HepG2 (cell line): ENCODE results near the gene NOL8. TPM values are rescaled to one million over a fixed set of nuclear protein-coding genes. Genes with fewer than 3 reads are reported as not detected.

Experiments
- ATAC-seq: fragments of 200-7000 bp; cut with Tn5 transposase; 3 replicates; pipeline ENCODE4 v1.9.1; 2020; ENCODE audit warnings: mild to moderate bottlenecking, moderate library complexity
- BruUV-seq: library from RNA; stranded (reverse); fragments of 400-500 nt; replicated peaks from 2 replicates; lab custom pipeline; 2021; lab: Mats Ljungman, UMichigan
- CTCF ChIA-PET: fragments of 300-600 bp; formaldehyde crosslinking; extraction: SDS; loops from one replicate; lab custom pipeline; 2021; ENCODE audit warnings: low total read pairs, inconsistent platforms, low intra/inter-chr PET ratio; lab: Yijun Ruan, JAX
- POLR2A ChIA-PET: fragments of 350-600 bp; sonication (Branson Sonifier 250); formaldehyde crosslinking; loops from one replicate; lab custom pipeline; 2020; ENCODE audit warnings: antibody characterized with exemption, inconsistent platforms; lab: Yijun Ruan, JAX
- DNase-seq: peaks from one replicate; pipeline ENCODE4 v3.0.0-alpha.2; 2015; ENCODE audit warnings: low spot score
- FAIRE-seq: peaks from 3 replicates; lab custom pipeline; 2011; peaks lifted over from hg19 to GRCh38; lab: Jason Lieb, UNC
- H2AFZ ChIP-seq: one replicate; pipeline ENCODE4 v1.6.1; 2011; ENCODE audit warnings: low read length, inconsistent platforms
- H3K27ac ChIP-seq: fragments of 300-600 bp; 3 replicates; pipeline ENCODE4 v1.8.0; 2011; ENCODE audit warnings: mixed run types, mild to moderate bottlenecking, mixed read lengths, low read length, inconsistent platforms; ENCODE audit not compliant: insufficient read depth; ENCODE audit errors: extremely low read length
- H3K27me3 ChIP-seq, 2 experiments: fragments of 200-600 bp in 1 of 2; 2 replicates in 1 of 2; 3 replicates in 1 of 2; pipeline versions ENCODE4 v1.6.0 to v1.8.0; 2011; ENCODE audit warnings: low read length in 2 of 2, mild to moderate bottlenecking in 2 of 2, moderate library complexity in 2 of 2, inconsistent platforms in 1 of 2; ENCODE audit not compliant: insufficient read depth in 2 of 2, control insufficient read depth in 1 of 2
- H3K36me3 ChIP-seq, 2 experiments: fragments of 200-600 bp in 1 of 2; replicated peaks in 1 of 2; 2 replicates in 1 of 2; 3 replicates in 1 of 2; pipeline versions ENCODE4 v1.5.1 to v1.8.0; 2011; ENCODE audit warnings: low read length in 2 of 2, inconsistent platforms in 1 of 2; ENCODE audit not compliant: insufficient read depth in 2 of 2, control insufficient read depth in 1 of 2
- H3K4me1 ChIP-seq: 2 replicates; pipeline ENCODE4 v1.5.1; 2012; ENCODE audit warnings: low read length, inconsistent platforms; ENCODE audit not compliant: insufficient read depth
- H3K4me2 ChIP-seq: 2 replicates; pipeline ENCODE4 v1.6.0; 2011; ENCODE audit warnings: low read depth, low read length, inconsistent platforms
- H3K4me3 ChIP-seq, 3 experiments: fragments of 200-600 bp in 1 of 3; sonication (generic), shearing (Covaris generic) in 1 of 3; replicated peaks in 1 of 3; 2 replicates each; pipeline ENCODE4 v1.5.1; 2011 to 2016; ENCODE audit warnings: low read length in 3 of 3, inconsistent platforms in 2 of 3, low read depth in 2 of 3, mild to moderate bottlenecking in 2 of 3, control low read depth in 1 of 3, mixed read lengths in 1 of 3; ENCODE audit not compliant: insufficient read depth in 1 of 3
- H3K79me2 ChIP-seq: one replicate; pipeline ENCODE4 v1.6.1; 2011; ENCODE audit warnings: low read length, inconsistent platforms; ENCODE audit not compliant: insufficient read depth
- H3K9ac ChIP-seq: 2 replicates; pipeline ENCODE4 v1.6.0; 2011; ENCODE audit warnings: mild to moderate bottlenecking, low read depth, low read length, inconsistent platforms; ENCODE audit not compliant: insufficient read depth
- H3K9me3 ChIP-seq: 2 replicates; pipeline ENCODE4 v1.5.1; 2012; ENCODE audit warnings: mild to moderate bottlenecking, low read length
- H4K20me1 ChIP-seq: 2 replicates; pipeline ENCODE4 v1.6.0; 2011; ENCODE audit warnings: inconsistent platforms, mild to moderate bottlenecking, low read length, moderate library complexity; ENCODE audit not compliant: insufficient read depth
- HES4 ChIP-seq: sonication (generic); formaldehyde crosslinking; IDR thresholded peaks from 2 replicates; pipeline ENCODE4 v1.9.0; 2021; ENCODE audit warnings: mild to moderate bottlenecking, missing genetic modification reagents, borderline replicate concordance
- MNT ChIP-seq: fragments of 450-650 bp; IDR thresholded peaks from 2 replicates; pipeline ENCODE4 v1.6.1; 2016
- POLR2AphosphoS5 ChIP-seq: IDR thresholded peaks from 2 replicates; pipeline ENCODE4 v1.6.1; 2012; ENCODE audit warnings: low read depth, low read length
- PRDM10 ChIP-seq: sonication (generic); formaldehyde crosslinking; IDR thresholded peaks from 2 replicates; pipeline ENCODE4 v1.4.0; 2020; ENCODE audit warnings: low read depth, missing genetic modification reagents
- RBAK ChIP-seq: sonication (generic); formaldehyde crosslinking; IDR thresholded peaks from 2 replicates; pipeline ENCODE4 v1.5.1; 2020; ENCODE audit warnings: mild to moderate bottlenecking, missing genetic modification reagents
- UBTF ChIP-seq: sonication (generic); formaldehyde crosslinking; IDR thresholded peaks from 2 replicates; pipeline ENCODE4 v1.4.0; 2020; ENCODE audit warnings: mild to moderate bottlenecking, missing genetic modification reagents
- ZNF326 ChIP-seq: sonication (generic); formaldehyde crosslinking; IDR thresholded peaks from 2 replicates; pipeline ENCODE4 v1.4.0; 2020; ENCODE audit warnings: missing genetic modification reagents, borderline replicate concordance
- ZNF333 ChIP-seq: sonication (generic); formaldehyde crosslinking; IDR thresholded peaks from 2 replicates; pipeline ENCODE4 v1.4.0; 2020; ENCODE audit warnings: mild to moderate bottlenecking, missing genetic modification reagents, borderline replicate concordance
- ZNF33A ChIP-seq: sonication (generic); formaldehyde crosslinking; IDR thresholded peaks from 2 replicates; pipeline ENCODE4 v1.5.1; 2020; ENCODE audit warnings: missing genetic modification reagents, mild to moderate bottlenecking, moderate library complexity, borderline replicate concordance
- ZNF512 ChIP-seq: sonication (generic); formaldehyde crosslinking; IDR thresholded peaks from 2 replicates; pipeline ENCODE4 v1.4.0; 2020; ENCODE audit warnings: mild to moderate bottlenecking, missing genetic modification reagents
- ZNF562 ChIP-seq: sonication (generic); formaldehyde crosslinking; IDR thresholded peaks from 2 replicates; pipeline ENCODE4 v1.8.0; 2022; ENCODE audit warnings: missing genetic modification reagents, borderline replicate concordance
- WGBS: methylation state at CpG from one replicate; pipeline ENCODE4 v1.1.6; 2017; ENCODE audit warnings: low lambda C conversion rate; 5-methylcytosine and 5-hydroxymethylcytosine counted together
- in situ Hi-C: cut with HindIII; loops from 2 replicates; pipeline ENCODE4 v1.10.0; 2017; ENCODE audit warnings: low pct_unique_long_range_greater_than_20kb; ENCODE audit not compliant: extremely low pct_ligation_motif_present
- intact Hi-C: fragments of 100-400 bp; cut with micrococcal nuclease; formaldehyde crosslinking; loops from one replicate; pipeline ENCODE4 v1.10.0; 2022; ENCODE audit not compliant: unreplicated experiment
- polyA plus RNA-seq, 8 experiments: library from polyadenylated mRNA; depleted of rRNA in 3 of 8; stranded (reverse) in 7 of 8; unstranded in 1 of 8; fragments of >200 nt; fragmentation: Illumina TruSeq in 4 of 8; extraction: Trizol in 4 of 8; gene quantifications; 2 replicates each; pipeline versions ENCODE4 v1.2.1 to v1.2.3, GENCODE V29; 2011 to 2016; ENCODE audit warnings: low read depth in 4 of 8, missing spikeins in 1 of 8, mixed read lengths in 1 of 8; ENCODE audit not compliant: insufficient read depth in 1 of 8
- total RNA-seq, 5 experiments: library from RNA; depleted of rRNA; stranded (reverse); fragments of >200 nt; fragmentation: Illumina TruSeq; extraction: Trizol; gene quantifications; 2 replicates each; pipeline ENCODE4 v1.2.3, GENCODE V29; 2016; ENCODE audit warnings: low read depth in 1 of 5

NOL8 gene
- total and polyA plus RNA-seq, 2 of the 13 experiments (the other 11 are each of a cell fraction or from before 2014, with no cell fraction given): 12.8 to 36.3 TPM

- CTCF ChIA-PET: no interaction called here
- no peak for DNase-seq
- no peak overlapping the region for H3K27ac ChIP-seq
- no peak for ATAC-seq
- H4K20me1 ChIP-seq: peaks cover 6% of the 10 kb centered on the region; the same call in 1 of the 2 replicates
- no TSS peak for BruUV-seq
- H3K27me3 ChIP-seq: no peaks in the 10 kb centered on the region
- POLR2A ChIA-PET: no interaction called here
- H3K36me3 ChIP-seq: peaks cover 46 to 94% of the 10 kb centered on the region in 2 experiments
- no peak overlapping the region for H2AFZ ChIP-seq
- peaks cover 2% of the 10 kb centered on the region for H3K79me2 ChIP-seq
- TF ChIP-seq PRDM10 (CRISPR knock-in tag) (no peak), POLR2AphosphoS5 (no peak), UBTF (CRISPR knock-in tag) (no peak), RBAK (no peak), ZNF33A (CRISPR knock-in tag) (no peak), ZNF326 (CRISPR knock-in tag) (no peak), HES4 (CRISPR knock-in tag) (no peak), ZNF512 (CRISPR knock-in tag) (no peak), MNT (no peak), ZNF562 (no peak), ZNF333 (CRISPR knock-in tag) (no peak)
- WGBS: 94% methylated on average over 5 of the region's 5 CpGs
- H3K4me2 ChIP-seq: no peak overlapping the region
- H3K4me1 ChIP-seq: no peaks in the 10 kb centered on the region
- intact Hi-C loops: no loop called here
- H3K9me3 ChIP-seq: no peaks in the 10 kb centered on the region
- H3K4me3 ChIP-seq: no peak overlapping the region
- no peak for FAIRE-seq
- in situ Hi-C loops: no loop called here
- no peak overlapping the region for H3K9ac ChIP-seq
Observed at GRCh38 chr9:92270511-92270910, 54.6 kb downstream of the NOL8 start.
